ENCODE results near the gene MAP3K15. TPM values are rescaled to one million over a fixed set of nuclear protein-coding genes. Genes with fewer than 3 reads are reported as not detected.
A peak's percentile ranks its signal among the peaks of the same experiment; 100 is the strongest.

Gene MAP3K15
- total RNA-seq, 1 experiment from 2014 or later: 0.06 TPM

GRCh38 chrX:19373351-19373891, 141.9 kb downstream of the MAP3K15 start:
- TF ChIP-seq CTCF (conservative IDR thresholded peaks at IDR 0.05; ENCODE audit: low read depth, low read length): no peak
- Histone ChIP-seq H3K36me3 (ENCODE audit: insufficient read depth, low read length, poor library complexity, severe bottlenecking) (no peaks in the 10 kb centered on the region), H3K4me1 (ENCODE audit: insufficient read depth, low read length, poor library complexity, severe bottlenecking) (no peaks in the 10 kb centered on the region), H3K27ac (ENCODE audit: low read depth, low read length, poor library complexity, severe bottlenecking) (no peak overlapping the region), H3K9me3 (ENCODE audit: low read depth, low read length, poor library complexity, severe bottlenecking) (no peaks in the 10 kb centered on the region), H3K4me3 (ENCODE audit: low read depth, low read length, poor library complexity, severe bottlenecking) (no peak overlapping the region), H3K27me3 (replicated peaks; ENCODE audit: insufficient read depth, low read depth, low read length, poor library complexity) (peaks cover 6% of the 10 kb centered on the region)
- POLR2A ChIA-PET (ENCODE audit: low non-redundant PET): no interaction called here
- no TSS peak for BruUV-seq (replicated peaks)
- DNase-seq (ENCODE audit: low spot score): no peak
- intact Hi-C loops (cut with micrococcal nuclease; ENCODE audit: unreplicated experiment): no loop called here
- CTCF ChIA-PET: no interaction called here

GRCh38 chrX:19372547-19373331, 142.6 kb downstream of the MAP3K15 start:
- Histone ChIP-seq H3K27me3 (replicated peaks; ENCODE audit: insufficient read depth, low read depth, low read length, poor library complexity) (peaks cover 6% of the 10 kb centered on the region), H3K4me3 (ENCODE audit: low read depth, low read length, poor library complexity, severe bottlenecking) (peak overlapping the region; percentile 39), H3K36me3 (ENCODE audit: insufficient read depth, low read length, poor library complexity, severe bottlenecking) (no peaks in the 10 kb centered on the region), H3K27ac (ENCODE audit: low read depth, low read length, poor library complexity, severe bottlenecking) (no peak overlapping the region), H3K9me3 (ENCODE audit: low read depth, low read length, poor library complexity, severe bottlenecking) (no peaks in the 10 kb centered on the region), H3K4me1 (ENCODE audit: insufficient read depth, low read length, poor library complexity, severe bottlenecking) (no peaks in the 10 kb centered on the region)
- TF ChIP-seq EZH2 (IDR thresholded peaks at IDR 0.05; ENCODE audit: borderline replicate concordance, low read depth, low read length, poor library complexity, severe bottlenecking): no peak
- TF ChIP-seq CTCF (conservative IDR thresholded peaks at IDR 0.05; ENCODE audit: low read depth, low read length): no peak
- ChIA-PET CTCF (interaction anchor here (0.6 to 1.9 kb wide), 3 partner anchors 10 to 522 kb away, joined by 7 to 17 read pairs (median 10); no protein-coding TSS in a partner anchor), POLR2A (ENCODE audit: low non-redundant PET) (interaction anchor here (0.6 to 0.7 kb wide), 3 partner anchors 10 to 368 kb away, joined by 3 to 8 read pairs (median 3); no protein-coding TSS in a partner anchor)
- intact Hi-C loops (cut with micrococcal nuclease; ENCODE audit: unreplicated experiment): loop anchor here (1.0 kb wide), 1 partner anchor 161 kb away; no protein-coding TSS in a partner anchor
- no TSS peak for BruUV-seq (replicated peaks)
- DNase-seq (ENCODE audit: low spot score): peak; percentile 21

- Histone ChIP-seq H3K36me3 (ENCODE audit: insufficient read depth, low read length, poor library complexity, severe bottlenecking) (no peaks in the 10 kb centered on the region), H3K27ac (ENCODE audit: low read depth, low read length, poor library complexity, severe bottlenecking) (no peak overlapping the region), H3K27me3 (replicated peaks; ENCODE audit: insufficient read depth, low read depth, low read length, poor library complexity) (peaks cover 6% of the 10 kb centered on the region), H3K9me3 (ENCODE audit: low read depth, low read length, poor library complexity, severe bottlenecking) (no peaks in the 10 kb centered on the region), H3K4me3 (ENCODE audit: low read depth, low read length, poor library complexity, severe bottlenecking) (peak overlapping the region; percentile 39), H3K4me1 (ENCODE audit: insufficient read depth, low read length, poor library complexity, severe bottlenecking) (no peaks in the 10 kb centered on the region)
- no TSS peak for BruUV-seq (replicated peaks)
- ChIA-PET CTCF (interaction anchor here (0.6 to 1.9 kb wide), 4 partner anchors 11 to 523 kb away, joined by 7 to 17 read pairs (median 10); no protein-coding TSS in a partner anchor), POLR2A (ENCODE audit: low non-redundant PET) (interaction anchor here (0.6 to 0.7 kb wide), 3 partner anchors 11 to 368 kb away, joined by 3 to 8 read pairs (median 3); no protein-coding TSS in a partner anchor)
- peak; percentile 81 for DNase-seq (ENCODE audit: low spot score)
- intact Hi-C loops (cut with micrococcal nuclease; ENCODE audit: unreplicated experiment): loop anchor here (1.0 kb wide), 1 partner anchor 161 kb away; no protein-coding TSS in a partner anchor
- TF ChIP-seq EZH2 (IDR thresholded peaks at IDR 0.05; ENCODE audit: borderline replicate concordance, low read depth, low read length, poor library complexity, severe bottlenecking) (no peak), CTCF (conservative IDR thresholded peaks at IDR 0.05; ENCODE audit: low read depth, low read length) (peak; percentile 90)
Measured at GRCh38 chrX:19372170-19372546, 143.2 kb downstream of the MAP3K15 start.
